ENCODE results near the gene OR4D5. TPM values are rescaled to one million over a fixed set of nuclear protein-coding genes. Genes with fewer than 3 reads are reported as not detected.

The OR4D5 gene
- total RNA-seq, 1 experiment from 2014 or later: not detected

DNA sequence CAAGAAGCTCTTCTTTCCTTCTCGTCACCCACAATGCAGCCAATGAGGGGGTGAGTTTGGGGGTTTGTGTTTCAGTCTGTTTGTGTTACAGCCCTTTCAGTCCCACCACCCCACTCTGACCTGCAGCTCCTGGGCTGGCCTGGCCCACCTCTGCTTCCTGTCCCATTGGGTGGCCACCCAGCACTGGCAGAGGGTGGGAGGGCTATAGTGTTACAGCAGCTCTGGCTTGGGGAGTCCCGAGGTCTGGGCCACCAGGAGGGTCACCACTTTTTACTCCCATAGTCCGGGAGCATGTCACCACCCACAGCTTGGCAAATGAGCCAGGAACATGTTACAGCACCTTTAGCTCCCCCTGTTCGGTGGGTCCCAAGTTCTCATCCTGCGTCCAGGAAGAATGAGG lies 39.9 kb downstream of the OR4D5 start:
- no TSS peak for BruUV-seq (replicated peaks)
- peaks cover 16% of the 10 kb centered on the region for H3K9me3 Mint-ChIP-seq (ENCODE audit: unreplicated experiment)
- H3K4me3 Mint-ChIP-seq (ENCODE audit: unreplicated experiment): no peak overlapping the region
- no peak for DNase-seq (ENCODE audit: unreplicated experiment)
- ChIA-PET CTCF (no interaction called here), POLR2A (interaction anchor here (0.6 kb wide), 1 partner anchor 119 kb away, joined by 3 read pairs; no protein-coding TSS in a partner anchor)
- H3K27ac Mint-ChIP-seq (ENCODE audit: low read depth, unreplicated experiment): peak overlapping the region; percentile 89
- H3K27me3 Mint-ChIP-seq (ENCODE audit: insufficient read depth, unreplicated experiment): no peaks in the 10 kb centered on the region
- intact Hi-C loops (cut with micrococcal nuclease): no loop called here
- H3K36me3 Mint-ChIP-seq (ENCODE audit: insufficient read depth, unreplicated experiment): peaks cover 6% of the 10 kb centered on the region
- TF ChIP-seq, protein P1, sequence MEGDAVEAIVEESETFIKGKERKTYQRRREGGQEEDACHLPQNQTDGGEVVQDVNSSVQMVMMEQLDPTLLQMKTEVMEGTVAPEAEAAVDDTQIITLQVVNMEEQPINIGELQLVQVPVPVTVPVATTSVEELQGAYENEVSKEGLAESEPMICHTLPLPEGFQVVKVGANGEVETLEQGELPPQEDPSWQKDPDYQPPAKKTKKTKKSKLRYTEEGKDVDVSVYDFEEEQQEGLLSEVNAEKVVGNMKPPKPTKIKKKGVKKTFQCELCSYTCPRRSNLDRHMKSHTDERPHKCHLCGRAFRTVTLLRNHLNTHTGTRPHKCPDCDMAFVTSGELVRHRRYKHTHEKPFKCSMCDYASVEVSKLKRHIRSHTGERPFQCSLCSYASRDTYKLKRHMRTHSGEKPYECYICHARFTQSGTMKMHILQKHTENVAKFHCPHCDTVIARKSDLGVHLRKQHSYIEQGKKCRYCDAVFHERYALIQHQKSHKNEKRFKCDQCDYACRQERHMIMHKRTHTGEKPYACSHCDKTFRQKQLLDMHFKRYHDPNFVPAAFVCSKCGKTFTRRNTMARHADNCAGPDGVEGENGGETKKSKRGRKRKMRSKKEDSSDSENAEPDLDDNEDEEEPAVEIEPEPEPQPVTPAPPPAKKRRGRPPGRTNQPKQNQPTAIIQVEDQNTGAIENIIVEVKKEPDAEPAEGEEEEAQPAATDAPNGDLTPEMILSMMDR (IDR thresholded peaks at IDR 0.05; ENCODE audit: unreplicated experiment): no peak
- peaks cover 32% of the 10 kb centered on the region for H3K4me1 Mint-ChIP-seq (ENCODE audit: insufficient read depth, unreplicated experiment)

Other genes starting within 250 kb of the OR4D5 start
- 15.6 and 22.1 TPM in 2 replicates for gene ZNF202, start 198.0 kb upstream of the OR4D5 start, total RNA-seq (2022)
- not detected in 2 replicates for gene OR6X1, start 185.1 kb upstream of the OR4D5 start, total RNA-seq (2022)
- not detected in 2 replicates for gene OR6M1, start 133.3 kb upstream of the OR4D5 start, total RNA-seq (2022)
- gene TMEM225, start 53.9 kb upstream of the OR4D5 start, total RNA-seq (2022): not detected in 2 replicates
- gene OR8D4, start 37.5 kb upstream of the OR4D5 start, total RNA-seq (2022): not detected in 2 replicates
- gene OR6T1, start 4.2 kb downstream of the OR4D5 start, total RNA-seq (2022): not detected in 2 replicates
- gene OR10S1, start 38.2 kb downstream of the OR4D5 start, total RNA-seq (2022): 0.37 TPM in 2 replicates
- gene OR10G6, start 55.5 kb downstream of the OR4D5 start, total RNA-seq (2022): not detected in 2 replicates
- gene OR10G4, start 73.4 kb downstream of the OR4D5 start, total RNA-seq (2022): not detected in 2 replicates
- not detected in 2 replicates for gene OR10G9, start 83.4 kb downstream of the OR4D5 start, total RNA-seq (2022)
- not detected in 2 replicates for gene OR10G8, start 87.2 kb downstream of the OR4D5 start, total RNA-seq (2022)
- not detected in 2 replicates for gene OR10G7, start 101.7 kb downstream of the OR4D5 start, total RNA-seq (2022)
- 7.9 and 12.0 TPM in 2 replicates for gene VWA5A, start 175.8 kb downstream of the OR4D5 start, total RNA-seq (2022)
- gene OR10D3, start 243.7 kb downstream of the OR4D5 start, total RNA-seq (2022): not detected in 2 replicates

Measured in MCF 10A (cell line).